ENCODE data around the gene OTOG. TPM values are rescaled to one million over a fixed set of nuclear protein-coding genes. Genes with fewer than 3 reads are reported as not detected.

Gene OTOG
- total RNA-seq, 6 experiments from 2014 or later = not detected

- Mint-ChIP-seq H3K4me1 (ENCODE audit: low read depth) (no peaks in the 10 kb centered on the region), H3K36me3 (ENCODE audit: low read depth) (no peaks in the 10 kb centered on the region), H3K27ac (no peak overlapping the region), H3K4me3 (no peak overlapping the region), H3K9me3 (no peaks in the 10 kb centered on the region), H3K27me3 (ENCODE audit: insufficient read depth) (peaks cover 8% of the 10 kb centered on the region)
- no peak for DNase-seq
- TF ChIP-seq, protein P1, sequence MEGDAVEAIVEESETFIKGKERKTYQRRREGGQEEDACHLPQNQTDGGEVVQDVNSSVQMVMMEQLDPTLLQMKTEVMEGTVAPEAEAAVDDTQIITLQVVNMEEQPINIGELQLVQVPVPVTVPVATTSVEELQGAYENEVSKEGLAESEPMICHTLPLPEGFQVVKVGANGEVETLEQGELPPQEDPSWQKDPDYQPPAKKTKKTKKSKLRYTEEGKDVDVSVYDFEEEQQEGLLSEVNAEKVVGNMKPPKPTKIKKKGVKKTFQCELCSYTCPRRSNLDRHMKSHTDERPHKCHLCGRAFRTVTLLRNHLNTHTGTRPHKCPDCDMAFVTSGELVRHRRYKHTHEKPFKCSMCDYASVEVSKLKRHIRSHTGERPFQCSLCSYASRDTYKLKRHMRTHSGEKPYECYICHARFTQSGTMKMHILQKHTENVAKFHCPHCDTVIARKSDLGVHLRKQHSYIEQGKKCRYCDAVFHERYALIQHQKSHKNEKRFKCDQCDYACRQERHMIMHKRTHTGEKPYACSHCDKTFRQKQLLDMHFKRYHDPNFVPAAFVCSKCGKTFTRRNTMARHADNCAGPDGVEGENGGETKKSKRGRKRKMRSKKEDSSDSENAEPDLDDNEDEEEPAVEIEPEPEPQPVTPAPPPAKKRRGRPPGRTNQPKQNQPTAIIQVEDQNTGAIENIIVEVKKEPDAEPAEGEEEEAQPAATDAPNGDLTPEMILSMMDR (IDR thresholded peaks at IDR 0.05) = no peak
These were observed 54.6 kb downstream of the OTOG start for GRCh38 chr11:17601676-17602075.

DNA sequence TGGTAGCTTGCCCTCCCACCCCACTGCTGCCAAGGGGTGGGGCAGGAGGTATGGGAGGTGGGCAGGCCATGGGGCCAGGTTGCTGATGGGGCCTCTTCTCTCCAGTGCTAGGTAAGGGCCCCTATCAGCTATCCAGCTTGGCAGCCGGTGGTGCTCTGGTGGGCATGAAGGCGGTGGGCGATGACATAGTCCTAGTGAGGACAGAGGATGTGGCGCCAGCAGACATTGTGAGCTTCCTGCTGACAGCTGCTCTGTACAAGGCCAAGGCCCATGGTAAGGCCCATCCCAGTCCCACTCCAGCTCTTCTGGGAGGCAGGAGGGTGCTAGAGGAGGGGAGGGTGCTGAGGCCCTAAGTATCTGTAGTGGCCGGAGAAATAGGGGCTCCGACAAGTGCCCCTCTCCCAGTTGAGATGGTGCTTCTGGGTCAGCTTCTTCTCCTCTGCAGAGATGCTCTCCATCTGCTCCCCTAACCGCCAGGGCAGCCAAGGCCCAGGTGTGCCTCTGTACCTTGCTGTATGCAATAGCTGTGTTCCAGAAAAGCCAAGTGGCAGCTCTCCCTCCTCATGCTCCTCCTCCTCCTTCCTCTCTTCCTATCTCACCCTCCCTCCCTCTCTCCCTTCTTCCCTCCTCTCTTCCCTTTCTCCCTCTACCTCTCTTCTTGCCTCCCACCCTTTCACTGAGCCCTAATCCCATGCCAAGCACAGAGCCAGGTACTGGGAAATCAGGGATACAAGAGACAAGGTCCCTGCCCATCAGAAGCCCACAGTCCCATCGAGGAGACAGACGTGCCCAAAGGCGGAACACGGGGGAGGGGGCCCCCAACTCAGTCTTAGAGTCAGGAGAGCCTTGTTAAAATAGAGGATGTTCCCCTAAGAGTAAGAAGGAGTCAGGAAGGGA is 55.3 kb downstream of the OTOG start:
- Mint-ChIP-seq H3K36me3 (ENCODE audit: low read depth) (no peaks in the 10 kb centered on the region), H3K27ac (no peak overlapping the region), H3K27me3 (ENCODE audit: insufficient read depth) (peaks cover 11% of the 10 kb centered on the region), H3K9me3 (no peaks in the 10 kb centered on the region), H3K4me3 (no peak overlapping the region), H3K4me1 (ENCODE audit: low read depth) (no peaks in the 10 kb centered on the region)
- TF ChIP-seq, protein P1 (IDR thresholded peaks at IDR 0.05) = no peak
- no peak for DNase-seq

GRCh38 chr11:17603056-17603825 is 56.2 kb downstream of the OTOG start:
- H3K4me3 Mint-ChIP-seq = no peak overlapping the region
- no peak overlapping the region for H3K27ac Mint-ChIP-seq
- no peak for DNase-seq
- TF ChIP-seq, protein P1 (IDR thresholded peaks at IDR 0.05) = no peak
- H3K27me3 Mint-ChIP-seq (ENCODE audit: insufficient read depth) = peaks cover 11% of the 10 kb centered on the region
- no peaks in the 10 kb centered on the region for H3K9me3 Mint-ChIP-seq
- no peaks in the 10 kb centered on the region for H3K4me1 Mint-ChIP-seq (ENCODE audit: low read depth)
- H3K36me3 Mint-ChIP-seq (ENCODE audit: low read depth) = no peaks in the 10 kb centered on the region

DNA sequence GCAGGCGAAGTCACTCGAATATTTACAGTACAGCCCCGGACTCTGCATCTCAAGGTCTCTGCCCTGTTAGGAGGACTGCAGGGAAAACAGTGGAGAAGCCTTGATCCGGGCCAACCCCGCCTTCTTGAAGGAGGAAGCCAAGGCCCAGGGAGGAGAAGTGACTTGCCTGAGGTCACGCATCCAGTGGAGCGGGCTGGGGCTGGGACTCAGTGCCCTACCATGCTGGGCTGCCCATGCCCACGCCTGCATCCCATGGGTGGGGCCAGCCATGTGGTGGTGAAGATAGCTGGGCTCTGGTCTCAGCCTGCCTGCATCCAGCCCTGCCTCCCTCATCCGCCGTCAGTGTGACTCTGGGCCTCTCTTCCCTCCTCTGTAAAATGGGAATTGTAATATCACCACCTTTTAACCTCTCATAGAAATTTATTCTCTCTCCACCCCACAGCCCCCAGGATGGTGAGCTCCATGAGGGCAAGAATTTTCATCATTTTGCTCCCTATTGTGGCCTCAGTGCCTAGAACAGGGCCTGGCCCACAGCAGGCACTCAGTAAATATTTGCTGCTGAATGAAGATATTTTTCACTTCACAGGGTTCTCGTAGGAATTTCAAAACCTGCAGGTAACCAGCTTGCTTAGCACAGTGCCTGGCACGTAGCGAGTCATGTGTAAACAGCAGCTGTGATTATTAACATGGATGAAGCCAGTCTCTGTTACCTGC is 57.3 kb downstream of the OTOG start:
- no peak overlapping the region for H3K4me3 Mint-ChIP-seq
- no peak overlapping the region for H3K27ac Mint-ChIP-seq
- no peaks in the 10 kb centered on the region for H3K4me1 Mint-ChIP-seq (ENCODE audit: low read depth)
- DNase-seq = no peak
- no peaks in the 10 kb centered on the region for H3K36me3 Mint-ChIP-seq (ENCODE audit: low read depth)
- peaks cover 13% of the 10 kb centered on the region for H3K27me3 Mint-ChIP-seq (ENCODE audit: insufficient read depth)
- TF ChIP-seq, protein P1 (IDR thresholded peaks at IDR 0.05) = no peak
- H3K9me3 Mint-ChIP-seq = no peaks in the 10 kb centered on the region

- Mint-ChIP-seq H3K27me3 (ENCODE audit: insufficient read depth) (peaks cover 10% of the 10 kb centered on the region), H3K27ac (no peak overlapping the region)
- TF ChIP-seq, protein P1 (IDR thresholded peaks at IDR 0.05) = no peak
These were observed 57.8 kb downstream of the OTOG start for GRCh38 chr11:17604915-17605233.

More at GRCh38 chr11:17604915-17605233, 57.8 kb downstream of the OTOG start:
- Mint-ChIP-seq H3K36me3 (ENCODE audit: low read depth) (no peaks in the 10 kb centered on the region), H3K4me3 (no peak overlapping the region), H3K4me1 (ENCODE audit: low read depth) (no peaks in the 10 kb centered on the region), H3K9me3 (no peaks in the 10 kb centered on the region)
- DNase-seq = no peak

Measured in HFFc6 (cell line).